ENCODE measurements around the gene KRT33B.

DNA sequence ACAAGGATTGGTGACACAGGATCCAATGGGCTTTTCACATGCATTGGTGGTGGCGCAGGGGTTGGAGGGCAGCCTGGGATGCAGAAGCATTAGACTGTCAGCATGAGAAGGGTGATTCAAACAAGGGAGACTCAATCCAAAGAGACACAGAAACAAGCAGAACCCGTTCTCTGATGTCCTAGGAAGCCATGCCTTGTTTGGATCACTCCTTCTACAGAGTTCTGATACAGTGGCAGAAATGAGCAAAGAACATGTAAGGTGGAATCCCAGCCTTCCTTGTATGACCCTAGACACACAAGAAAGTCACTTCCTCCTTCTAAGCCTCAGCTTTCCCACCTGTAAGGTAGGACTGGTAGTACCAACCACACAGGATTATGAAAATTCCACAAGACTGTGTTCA is 5.7 kb downstream of the KRT33B start:
- TF ChIP-seq CTCF (IDR thresholded peaks at IDR 0.05): no peak
- TF ChIP-seq EP300 (IDR thresholded peaks at IDR 0.05): no peak
